CD4-positive, alpha-beta T cell (primary cell): Measurements from ENCODE around the gene MYT1. TPM values are rescaled to one million over a fixed set of nuclear protein-coding genes. Genes with fewer than 3 reads are reported as not detected.

Source experiments
- ATAC-seq: fragments of 200-7000 bp; cut with Tn5 transposase; one replicate; pipeline ENCODE4 v1.10.0; 2022; ENCODE audit warnings: mild to moderate bottlenecking; ENCODE audit not compliant: poor library complexity
- CTCF ChIA-PET: fragments of 350-600 bp; sonication (Branson Sonifier 250); formaldehyde crosslinking; loops from one replicate; lab custom pipeline; 2021; ENCODE audit warnings: antibody characterized with exemption, inconsistent platforms; lab: Charles Lee
- POLR2A ChIA-PET: fragments of 350-600 bp; sonication (Branson Sonifier 250); formaldehyde crosslinking; loops from one replicate; lab custom pipeline; 2021; ENCODE audit warnings: antibody characterized with exemption, inconsistent platforms; lab: Charles Lee
- DNase-seq, 14 experiments: peaks; one replicate each; pipeline ENCODE4 v3.0.0-alpha.2; 2013 to 2020; ENCODE audit warnings: mixed read lengths in 2 of 14
- H3K27ac ChIP-seq, 2 donors: one replicate each; pipeline versions ENCODE4 v1.5.1 to v1.7.0; 2013; ENCODE audit warnings: low read length in 2 of 2, low read depth in 1 of 2, mild to moderate bottlenecking in 1 of 2
- H3K27me3 ChIP-seq, 2 experiments: 1 replicate in 1 of 2; 2 replicates in 1 of 2; pipeline versions ENCODE4 v1.6.1 to v1.7.0; 2013; ENCODE audit warnings: low read length in 2 of 2, control low read depth in 1 of 2, mild to moderate bottlenecking in 1 of 2, moderate library complexity in 1 of 2; ENCODE audit not compliant: insufficient read depth in 2 of 2, control insufficient read depth in 1 of 2
- H3K36me3 ChIP-seq: one replicate; pipeline ENCODE4 v1.6.1; 2013; ENCODE audit warnings: low read length, control low read depth; ENCODE audit not compliant: insufficient read depth
- H3K4me1 ChIP-seq: one replicate; pipeline ENCODE4 v1.6.1; 2013; ENCODE audit warnings: low read length, control low read depth; ENCODE audit not compliant: insufficient read depth
- H3K4me3 ChIP-seq: one replicate; pipeline ENCODE4 v1.5.1; 2013; ENCODE audit warnings: mild to moderate bottlenecking, low read length, moderate library complexity
- H3K9me3 ChIP-seq, 2 experiments: 1 replicate in 1 of 2; 2 replicates in 1 of 2; pipeline versions ENCODE4 v1.6.1 to v1.7.0; 2013; ENCODE audit warnings: low read length in 2 of 2, mild to moderate bottlenecking in 2 of 2, control low read depth in 1 of 2, moderate library complexity in 1 of 2; ENCODE audit not compliant: control insufficient read depth in 1 of 2, insufficient read depth in 1 of 2
- H3K27ac Mint-ChIP-seq: one replicate; pipeline ENCODE4 v1.8.0; 2020; ENCODE audit warnings: mixed read lengths
- H3K27me3 Mint-ChIP-seq: one replicate; pipeline ENCODE4 v1.8.0; 2021; ENCODE audit warnings: mixed read lengths
- H3K36me3 Mint-ChIP-seq: one replicate; pipeline ENCODE4 v1.8.0; 2021; ENCODE audit warnings: low read depth, mixed read lengths
- H3K4me1 Mint-ChIP-seq: one replicate; pipeline ENCODE4 v1.8.0; 2021; ENCODE audit warnings: low read depth, mixed read lengths
- H3K4me3 Mint-ChIP-seq: one replicate; pipeline ENCODE4 v1.8.0; 2020; ENCODE audit warnings: mild to moderate bottlenecking, mixed read lengths
- H3K9me3 Mint-ChIP-seq: one replicate; pipeline ENCODE4 v1.8.0; 2020; ENCODE audit warnings: mixed read lengths
- CTCF ChIP-seq: fragments of 200-600 bp; IDR thresholded peaks from one replicate; pipeline ENCODE4 v1.8.0; 2022; ENCODE audit warnings: antibody characterized with exemption, mild to moderate bottlenecking
- intact Hi-C, 2 experiments: fragments of 100-400 bp; cut with DNase I in 1 of 2; cut with micrococcal nuclease in 1 of 2; formaldehyde crosslinking; loops; one replicate each; pipeline versions ENCODE4 v1.15.1 to v1.9.0; 2023 to 2025; cut with DNase I, micrococcal nuclease
- total RNA-seq, 174 experiments: library from RNA in 2 of 174; stranded (reverse) in 2 of 174; gene quantifications; one replicate each; pipeline ENCODE4 v1.2.3 and lab custom pipeline; 2021 to 2026

The MYT1 gene
- total RNA-seq, 2 experiments from 2014 or later, result 1.0 TPM; not detected in 1

DNA sequence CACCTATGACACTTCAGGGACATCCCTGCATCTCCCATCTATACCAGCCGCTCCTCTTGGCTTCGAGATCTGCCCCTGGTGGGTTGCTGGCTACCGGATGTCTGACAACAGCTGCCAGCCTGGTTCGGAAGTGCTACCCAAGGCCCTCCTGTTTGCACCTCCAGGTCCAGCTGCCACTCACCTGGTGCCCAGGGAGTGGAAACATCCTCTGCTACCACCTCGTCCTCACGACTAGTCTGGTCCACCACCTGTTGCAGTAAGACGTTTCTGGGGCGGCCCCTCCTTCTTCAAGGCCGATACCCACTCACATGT lies 83.0 kb downstream of the MYT1 start:
- POLR2A ChIA-PET, result no interaction called here
- Mint-ChIP-seq H3K4me1 (no peaks in the 10 kb centered on the region), H3K4me3 (no peak overlapping the region), H3K27ac (no peak overlapping the region), H3K9me3 (no peaks in the 10 kb centered on the region), H3K27me3 (peaks cover 21% of the 10 kb centered on the region), H3K36me3 (no peaks in the 10 kb centered on the region)
- CTCF ChIA-PET, result no interaction called here
- Histone ChIP-seq H3K27ac (no peak overlapping the region), H3K36me3 (no peaks in the 10 kb centered on the region), H3K4me3 (no peak overlapping the region), H3K9me3 (no peaks in the 10 kb centered on the region), H3K27me3 (peaks cover 7 to 11% of the 10 kb centered on the region in 2 experiments), H3K4me1 (peaks cover 7% of the 10 kb centered on the region)
- DNase-seq (no peak), ATAC-seq (no peak)
- TF ChIP-seq CTCF, result no peak
- intact Hi-C loops, result no loop called here

DNA sequence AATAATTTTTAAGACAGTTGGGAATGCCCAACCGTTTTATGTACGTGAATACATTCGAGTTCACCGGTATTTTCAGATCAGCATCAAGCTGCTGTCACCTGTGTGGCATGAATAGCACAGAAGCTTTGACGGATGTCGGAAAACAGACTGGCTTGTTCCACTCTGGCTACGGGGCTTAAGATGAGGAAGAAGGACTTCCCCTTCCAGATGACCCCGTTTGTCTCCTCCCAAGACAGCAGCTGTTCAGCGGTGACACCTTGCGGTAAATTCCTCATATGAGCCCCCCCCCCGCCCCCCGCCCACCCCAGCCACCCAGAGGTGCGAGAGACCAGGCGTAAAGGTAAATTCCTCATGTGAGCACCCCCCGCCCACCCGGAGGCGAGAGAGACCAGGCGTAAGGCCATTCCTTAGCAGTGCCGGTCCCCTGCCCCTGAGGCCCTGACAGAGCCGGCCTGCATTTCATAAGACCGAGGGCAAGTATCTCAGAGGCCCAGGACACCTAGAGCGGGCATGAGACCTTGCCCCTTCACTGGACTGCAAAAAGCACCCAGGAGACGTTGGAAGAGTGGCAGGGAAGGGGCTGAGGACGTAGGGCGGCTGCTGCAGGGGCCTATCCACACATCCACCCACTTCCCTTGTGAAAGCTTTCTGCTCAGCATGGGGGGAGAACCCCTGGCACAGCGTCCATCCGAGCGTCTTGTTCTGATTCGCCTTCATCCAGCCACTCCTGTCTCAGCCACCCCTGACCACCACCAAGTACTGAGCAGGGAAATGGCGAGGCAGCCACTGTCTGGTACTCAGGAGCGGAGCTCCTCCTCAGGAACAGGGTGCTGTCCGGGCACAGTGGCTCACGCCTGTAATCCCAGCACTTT lies 84.0 kb downstream of the MYT1 start:
- no peak overlapping the region for H3K4me3 ChIP-seq
- peaks cover 7% of the 10 kb centered on the region for H3K4me1 ChIP-seq
- no peaks in the 10 kb centered on the region for H3K4me1 Mint-ChIP-seq
- peaks cover 24% of the 10 kb centered on the region for H3K27me3 Mint-ChIP-seq
- no peaks in the 10 kb centered on the region for H3K36me3 Mint-ChIP-seq
- no peak for DNase-seq
- ChIA-PET POLR2A (no interaction called here), CTCF (no interaction called here)
- no peak for ATAC-seq
- no peak overlapping the region for H3K4me3 Mint-ChIP-seq
- no peak overlapping the region for H3K27ac Mint-ChIP-seq
- H3K27me3 ChIP-seq, result peaks cover 7 to 11% of the 10 kb centered on the region in 2 experiments
- no peaks in the 10 kb centered on the region for H3K9me3 Mint-ChIP-seq
- TF ChIP-seq CTCF, result no peak
- intact Hi-C loops, result no loop called here
- H3K36me3 ChIP-seq, result no peaks in the 10 kb centered on the region
- H3K27ac ChIP-seq, result no peak overlapping the region
- H3K9me3 ChIP-seq, result no peaks in the 10 kb centered on the region

DNA sequence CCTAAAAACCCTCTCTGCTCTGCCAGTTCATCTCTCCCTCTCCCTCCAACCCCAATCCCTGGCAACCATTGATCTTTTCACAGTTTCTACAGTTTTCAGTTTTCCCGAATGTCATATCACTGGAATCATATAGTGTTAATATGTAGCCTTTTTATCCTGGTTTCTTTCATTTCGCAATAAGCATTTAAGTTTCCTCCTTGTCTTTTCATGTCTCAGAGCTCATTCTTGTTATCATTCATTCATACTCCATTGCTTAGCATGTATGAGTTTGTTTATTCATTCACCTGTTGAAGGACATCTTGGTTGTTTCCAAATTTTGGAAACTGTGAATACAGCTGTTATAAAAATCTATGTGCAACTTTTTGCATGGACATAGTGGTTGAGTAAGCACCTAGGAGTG lies 85.8 kb downstream of the MYT1 start:
- Mint-ChIP-seq H3K9me3 (no peaks in the 10 kb centered on the region), H3K27me3 (peaks cover 20% of the 10 kb centered on the region), H3K4me3 (no peak overlapping the region), H3K27ac (no peak overlapping the region), H3K36me3 (no peaks in the 10 kb centered on the region), H3K4me1 (peaks cover 6% of the 10 kb centered on the region)
- no peaks in the 10 kb centered on the region for H3K36me3 ChIP-seq
- intact Hi-C loops, result loop anchor here in 1 of 2 experiments (5.0 kb wide), 1 partner anchor 168 kb away; the partner anchor contains the start of genes LKAAEAR1 and OPRL1
- H3K9me3 ChIP-seq, result no peaks in the 10 kb centered on the region
- H3K27me3 ChIP-seq, result peaks cover 7 to 11% of the 10 kb centered on the region in 2 experiments
- H3K4me3 ChIP-seq, result no peak overlapping the region
- DNase-seq (no peak), ATAC-seq (no peak)
- CTCF ChIA-PET, result no interaction called here
- H3K4me1 ChIP-seq, result peaks cover 10% of the 10 kb centered on the region
- POLR2A ChIA-PET, result interaction anchor here (0.7 kb wide), 1 partner anchor 16 kb away, joined by 3 read pairs; no protein-coding TSS in a partner anchor
- no peak for TF ChIP-seq CTCF
- no peak overlapping the region for H3K27ac ChIP-seq
